Kidney epithelial cell (primary cell): ENCODE results near the gene TYK2. TPM values are rescaled to one million over a fixed set of nuclear protein-coding genes. Genes with fewer than 3 reads are reported as not detected.

ENCODE experiments used
- DNase-seq: peaks from one replicate; pipeline ENCODE4 v3.0.0-alpha.2; 2010; ENCODE audit warnings: low read depth
- H3K27me3 ChIP-seq: 2 replicates; pipeline ENCODE4 v1.6.0; 2011; ENCODE audit warnings: low read length; ENCODE audit not compliant: control insufficient read depth, insufficient read depth
- H3K36me3 ChIP-seq: 2 replicates; pipeline ENCODE4 v1.5.1; 2011; ENCODE audit warnings: low read length; ENCODE audit not compliant: control insufficient read depth, insufficient read depth
- H3K4me3 ChIP-seq: 2 replicates; pipeline ENCODE4 v1.5.1; 2011; ENCODE audit warnings: low read depth, mild to moderate bottlenecking, control low read depth, low read length
- total RNA-seq: library from RNA; depleted of rRNA; stranded (reverse); fragments of >200 nt; gene quantifications from 2 replicates; pipeline ENCODE4 v1.2.3, GENCODE V29; 2015
- TF ChIP-seq, protein P1 (sequence below): IDR thresholded peaks from 2 replicates; pipeline ENCODE4 v1.5.1; 2011; ENCODE audit warnings: mild to moderate bottlenecking, moderate library complexity, low read length, control low read depth, inconsistent platforms; ENCODE audit not compliant: insufficient read depth, poor library complexity, severe bottlenecking

Gene TYK2
- total RNA-seq, 1 donor from 2014 or later: 64.8 TPM

DNA sequence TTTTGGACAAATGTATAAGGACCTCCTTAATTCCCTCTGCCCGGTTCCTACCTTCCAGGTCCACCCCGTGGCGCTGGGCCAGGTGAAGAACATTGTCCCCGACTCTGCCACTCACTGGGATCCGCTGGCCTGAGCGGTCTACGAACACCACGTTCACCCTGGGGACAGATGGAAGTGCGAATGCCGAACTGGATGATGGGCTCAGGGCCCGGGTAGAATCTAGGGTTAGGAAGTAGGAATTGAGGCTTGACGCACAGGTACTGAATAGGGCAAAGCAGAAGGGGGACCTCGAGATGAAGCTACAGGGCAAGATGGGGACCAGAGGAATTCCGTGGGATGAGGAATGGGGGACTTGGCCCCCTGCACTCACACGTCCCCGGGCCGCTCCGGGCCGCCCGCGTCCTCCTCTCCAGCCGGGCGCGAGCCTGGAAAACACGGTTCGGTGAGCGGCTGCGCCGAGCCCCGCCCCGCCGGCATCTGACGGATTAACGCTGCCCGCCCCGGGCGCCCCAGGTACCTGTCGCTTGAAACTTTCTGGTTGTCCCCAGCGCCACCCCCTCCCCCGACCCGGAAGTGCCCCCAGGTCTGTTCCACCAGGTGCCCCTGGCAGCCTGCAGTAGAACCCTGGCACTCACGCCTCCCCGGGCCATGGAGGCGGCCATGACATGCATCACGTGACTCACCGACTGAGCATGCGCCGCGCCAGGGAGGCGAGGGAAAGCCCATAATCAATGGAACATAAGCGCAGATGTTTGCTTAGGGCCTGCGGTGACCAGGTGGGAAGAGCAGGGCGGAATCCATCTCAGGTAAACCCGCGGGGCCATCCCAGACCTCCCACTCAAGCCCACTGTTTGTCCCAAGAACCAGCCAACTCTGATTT lies 64.8 kb downstream of the TYK2 start, which contains the start of gene FDX2:
FDX2 (minus strand) TSS at position 681 of the 880 bp plus-strand sequence; CDS start at position 662, 19 bp downstream.
- peaks cover 4% of the 10 kb centered on the region for H3K36me3 ChIP-seq
- H3K4me3 ChIP-seq: peak within 1 kb of the TSS; percentile 60
- no peaks in the 10 kb centered on the region for H3K27me3 ChIP-seq
- no peak for DNase-seq
- TF ChIP-seq, protein P1, sequence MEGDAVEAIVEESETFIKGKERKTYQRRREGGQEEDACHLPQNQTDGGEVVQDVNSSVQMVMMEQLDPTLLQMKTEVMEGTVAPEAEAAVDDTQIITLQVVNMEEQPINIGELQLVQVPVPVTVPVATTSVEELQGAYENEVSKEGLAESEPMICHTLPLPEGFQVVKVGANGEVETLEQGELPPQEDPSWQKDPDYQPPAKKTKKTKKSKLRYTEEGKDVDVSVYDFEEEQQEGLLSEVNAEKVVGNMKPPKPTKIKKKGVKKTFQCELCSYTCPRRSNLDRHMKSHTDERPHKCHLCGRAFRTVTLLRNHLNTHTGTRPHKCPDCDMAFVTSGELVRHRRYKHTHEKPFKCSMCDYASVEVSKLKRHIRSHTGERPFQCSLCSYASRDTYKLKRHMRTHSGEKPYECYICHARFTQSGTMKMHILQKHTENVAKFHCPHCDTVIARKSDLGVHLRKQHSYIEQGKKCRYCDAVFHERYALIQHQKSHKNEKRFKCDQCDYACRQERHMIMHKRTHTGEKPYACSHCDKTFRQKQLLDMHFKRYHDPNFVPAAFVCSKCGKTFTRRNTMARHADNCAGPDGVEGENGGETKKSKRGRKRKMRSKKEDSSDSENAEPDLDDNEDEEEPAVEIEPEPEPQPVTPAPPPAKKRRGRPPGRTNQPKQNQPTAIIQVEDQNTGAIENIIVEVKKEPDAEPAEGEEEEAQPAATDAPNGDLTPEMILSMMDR: no peak

DNA sequence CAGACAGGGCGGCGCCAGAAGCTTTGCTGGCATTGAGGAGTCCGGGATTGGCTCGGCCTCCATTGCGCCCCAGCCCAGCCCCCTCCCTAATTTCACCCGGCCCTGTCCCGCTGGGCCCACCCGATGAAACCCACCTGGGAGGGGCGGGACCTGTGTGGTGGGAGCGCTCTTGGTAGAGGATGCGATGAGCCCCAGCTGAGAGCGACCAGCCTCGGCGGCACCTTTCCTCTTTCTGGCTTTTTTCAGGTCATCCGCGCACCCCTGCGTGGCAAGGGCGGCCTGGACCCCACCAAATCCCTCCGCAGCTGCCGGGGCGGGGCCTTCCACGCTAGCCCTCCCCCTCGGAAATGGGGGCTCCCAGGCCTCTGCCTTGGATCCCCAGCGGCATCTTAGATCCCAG lies 70.9 kb downstream of the TYK2 start, which contains the start of gene ZGLP1:
ZGLP1 (minus strand) TSS at position 393 of the 400 bp plus-strand sequence.
- no peaks in the 10 kb centered on the region for H3K36me3 ChIP-seq
- no peak within 1 kb of the TSS for H3K4me3 ChIP-seq
- DNase-seq: no peak
- TF ChIP-seq, protein P1: no peak
- H3K27me3 ChIP-seq: no peaks in the 10 kb centered on the region

DNA sequence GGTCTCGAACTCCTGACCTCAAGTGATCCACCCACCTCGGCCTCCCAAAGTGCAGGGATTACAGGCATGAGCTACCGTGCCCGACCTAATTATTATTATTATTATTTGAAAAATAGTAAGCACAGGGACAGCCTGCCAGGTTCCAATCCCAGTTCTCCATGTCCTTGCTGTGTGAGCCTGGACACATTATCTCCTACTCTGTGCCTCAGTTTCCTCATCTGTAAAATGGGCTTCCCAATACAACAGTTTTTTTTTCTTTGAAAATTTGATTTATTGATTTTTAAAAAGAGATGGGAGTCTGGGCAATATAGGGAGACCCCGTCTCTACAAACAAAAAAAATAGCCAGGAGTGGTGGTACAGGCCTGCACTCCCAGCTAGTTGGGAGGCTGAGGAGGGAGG lies 74.0 kb downstream of the TYK2 start:
- Histone ChIP-seq H3K36me3 (no peaks in the 10 kb centered on the region), H3K27me3 (no peaks in the 10 kb centered on the region), H3K4me3 (no peak overlapping the region)
- DNase-seq: no peak
- TF ChIP-seq, protein P1: no peak

DNA sequence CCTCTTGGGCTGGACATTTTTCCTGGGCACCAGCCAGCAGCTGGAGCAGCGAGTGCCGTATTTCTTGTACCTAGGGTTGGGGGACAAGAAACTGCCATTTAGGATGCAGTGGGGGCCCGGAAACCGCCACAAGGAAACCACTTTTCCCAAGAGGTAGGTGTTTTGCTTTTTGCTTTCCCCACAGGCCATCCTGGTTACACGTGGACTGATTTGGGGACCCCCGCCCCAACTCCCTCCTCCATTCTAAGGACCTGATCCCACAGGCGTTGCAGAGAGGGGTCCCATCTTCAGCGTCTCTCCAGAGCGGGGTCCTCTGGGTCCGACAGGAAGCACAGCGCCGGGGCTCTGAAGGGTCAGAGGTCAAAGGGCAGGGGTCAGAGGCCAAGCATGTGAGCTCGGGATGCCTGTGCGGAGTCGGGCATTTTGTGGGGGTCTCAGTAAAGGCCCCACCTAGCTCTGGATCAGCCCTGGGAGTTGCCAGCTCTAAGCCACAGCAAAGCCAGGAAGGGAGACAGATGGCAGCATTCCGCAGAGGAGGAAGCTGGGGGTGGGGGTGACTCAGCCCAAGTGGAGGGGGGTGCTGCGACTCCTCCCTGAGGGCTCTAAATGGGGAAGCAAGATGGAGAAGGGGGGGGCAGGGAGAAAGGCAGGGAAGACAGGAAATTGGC lies 75.1 kb downstream of the TYK2 start:
- no peaks in the 10 kb centered on the region for H3K36me3 ChIP-seq
- H3K4me3 ChIP-seq: no peak overlapping the region
- DNase-seq: no peak
- no peaks in the 10 kb centered on the region for H3K27me3 ChIP-seq
- TF ChIP-seq, protein P1: no peak

Other genes with a start within 250 kb of the TYK2 start
- gene DNMT1, start 185.6 kb downstream of the TYK2 start, total RNA-seq: 66.9 and 75.6 TPM in 2 replicates
- gene S1PR2, start 149.2 kb downstream of the TYK2 start, total RNA-seq: 8.3 and 9.4 TPM in 2 replicates
- 96.3 and 98.7 TPM in 2 replicates for gene MRPL4, start 128.4 kb downstream of the TYK2 start, total RNA-seq
- gene ICAM1, start 109.5 kb downstream of the TYK2 start, total RNA-seq: 155 TPM in 2 replicates
- 0.13 TPM in 1 of 2 replicates, not detected in the other for gene ICAM4, start 93.6 kb downstream of the TYK2 start, total RNA-seq
- 0.38 and 3.8 TPM in 2 replicates for gene ICAM5, start 90.6 kb downstream of the TYK2 start, total RNA-seq
- 2.3 and 2.9 TPM in 2 replicates for gene ZGLP1, start 70.8 kb downstream of the TYK2 start, total RNA-seq
- 43.5 and 73.5 TPM in 2 replicates for gene FDX2, start 64.6 kb downstream of the TYK2 start, total RNA-seq
- 32.9 and 45.6 TPM in 2 replicates for gene RAVER1, start 47.0 kb downstream of the TYK2 start, total RNA-seq
- 4.7 and 6.8 TPM in 2 replicates for gene ICAM3, start 40.9 kb downstream of the TYK2 start, total RNA-seq
- gene CDC37, start 23.0 kb upstream of the TYK2 start, total RNA-seq: 309 and 327 TPM in 2 replicates
- gene PDE4A, start 40.0 kb upstream of the TYK2 start, total RNA-seq: 1.7 and 1.8 TPM in 2 replicates
- gene KEAP1, start 122.8 kb upstream of the TYK2 start, total RNA-seq: 49.2 and 64.1 TPM in 2 replicates
- 0.08 and 0.62 TPM in 2 replicates for gene S1PR5, start 136.9 kb upstream of the TYK2 start, total RNA-seq
- gene ATG4D, start 163.3 kb upstream of the TYK2 start, total RNA-seq: 38.5 and 47.1 TPM in 2 replicates
- 18.4 and 19.8 TPM in 2 replicates for gene KRI1, start 185.4 kb upstream of the TYK2 start, total RNA-seq
- gene CDKN2D, start 188.4 kb upstream of the TYK2 start, total RNA-seq: 3.6 and 6.2 TPM in 2 replicates
- 73.7 and 86.8 TPM in 2 replicates for gene AP1M2, start 206.7 kb upstream of the TYK2 start, total RNA-seq
- 88.5 and 97.1 TPM in 2 replicates for gene SLC44A2, start 245.0 kb upstream of the TYK2 start, total RNA-seq